HS-27A (cell line): ENCODE measurements around the gene RPE65.
"Not testable (repeated sequence)": the region's sequence is repeated elsewhere in the genome, so short reads cannot be mapped to it uniquely, and the experiment has no call there.

Source experiments
- DNase-seq: peaks from one replicate; pipeline ENCODE4 v3.0.0-alpha.2; 2012; ENCODE audit warnings: low read depth, missing footprints

Gene RPE65

GRCh38 chr1:68449901-68450300, at the start of gene RPE65:
RPE65 (minus strand) TSS chr1:68449954; CDS start chr1:68449905, 49 bp downstream.
- no peak for DNase-seq

- no peak for DNase-seq
Observed at GRCh38 chr1:68497358-68497698, 47.6 kb upstream of the RPE65 start.

GRCh38 chr1:68496680-68497357, 47.1 kb upstream of the RPE65 start, which contains the start of gene DEPDC1:
DEPDC1 (minus strand) TSS chr1:68497082; CDS start chr1:68496999, 83 bp downstream.
- DNase-seq = peak; percentile 89

- no peak for DNase-seq
Observed at GRCh38 chr1:68495968-68496679, 46.4 kb upstream of the RPE65 start.

GRCh38 chr1:68495532-68495931, 45.8 kb upstream of the RPE65 start:
- no peak for DNase-seq

- no peak for DNase-seq
Observed at GRCh38 chr1:68493193-68493592, 43.4 kb upstream of the RPE65 start.

GRCh38 chr1:68492255-68492654, 42.5 kb upstream of the RPE65 start:
- DNase-seq = not testable (repeated sequence)

- DNase-seq = no peak
Observed at GRCh38 chr1:68490046-68490651, 40.4 kb upstream of the RPE65 start.

- no peak for DNase-seq
Observed at GRCh38 chr1:68485431-68486022, 35.8 kb upstream of the RPE65 start.

GRCh38 chr1:68484618-68485017, 34.9 kb upstream of the RPE65 start:
- no peak for DNase-seq

- DNase-seq = no peak
Observed at GRCh38 chr1:68481041-68481440, 31.3 kb upstream of the RPE65 start.

GRCh38 chr1:68479501-68479900, 29.7 kb upstream of the RPE65 start:
- DNase-seq = no peak

GRCh38 chr1:68478662-68479061, 28.9 kb upstream of the RPE65 start:
- DNase-seq = no peak

- DNase-seq = not testable (repeated sequence)
Observed at GRCh38 chr1:68476626-68477025, 26.9 kb upstream of the RPE65 start.

GRCh38 chr1:68473060-68473459, 23.3 kb upstream of the RPE65 start:
- DNase-seq = no peak

- no peak for DNase-seq
Observed at GRCh38 chr1:68470388-68470970, 20.7 kb upstream of the RPE65 start.

- DNase-seq = no peak
Observed at GRCh38 chr1:68464891-68465290, 15.1 kb upstream of the RPE65 start.

- DNase-seq = no peak
Observed at GRCh38 chr1:68460935-68461334, 11.2 kb upstream of the RPE65 start.

GRCh38 chr1:68459796-68460195, 10.0 kb upstream of the RPE65 start:
- DNase-seq = no peak

GRCh38 chr1:68459091-68459490, 9.3 kb upstream of the RPE65 start:
- no peak for DNase-seq

GRCh38 chr1:68456202-68456601, 6.4 kb upstream of the RPE65 start:
- no peak for DNase-seq

GRCh38 chr1:68454534-68454933, 4.8 kb upstream of the RPE65 start:
- DNase-seq = no peak
